Measurements from ENCODE around the gene ADD3.

The ADD3 gene

DNA sequence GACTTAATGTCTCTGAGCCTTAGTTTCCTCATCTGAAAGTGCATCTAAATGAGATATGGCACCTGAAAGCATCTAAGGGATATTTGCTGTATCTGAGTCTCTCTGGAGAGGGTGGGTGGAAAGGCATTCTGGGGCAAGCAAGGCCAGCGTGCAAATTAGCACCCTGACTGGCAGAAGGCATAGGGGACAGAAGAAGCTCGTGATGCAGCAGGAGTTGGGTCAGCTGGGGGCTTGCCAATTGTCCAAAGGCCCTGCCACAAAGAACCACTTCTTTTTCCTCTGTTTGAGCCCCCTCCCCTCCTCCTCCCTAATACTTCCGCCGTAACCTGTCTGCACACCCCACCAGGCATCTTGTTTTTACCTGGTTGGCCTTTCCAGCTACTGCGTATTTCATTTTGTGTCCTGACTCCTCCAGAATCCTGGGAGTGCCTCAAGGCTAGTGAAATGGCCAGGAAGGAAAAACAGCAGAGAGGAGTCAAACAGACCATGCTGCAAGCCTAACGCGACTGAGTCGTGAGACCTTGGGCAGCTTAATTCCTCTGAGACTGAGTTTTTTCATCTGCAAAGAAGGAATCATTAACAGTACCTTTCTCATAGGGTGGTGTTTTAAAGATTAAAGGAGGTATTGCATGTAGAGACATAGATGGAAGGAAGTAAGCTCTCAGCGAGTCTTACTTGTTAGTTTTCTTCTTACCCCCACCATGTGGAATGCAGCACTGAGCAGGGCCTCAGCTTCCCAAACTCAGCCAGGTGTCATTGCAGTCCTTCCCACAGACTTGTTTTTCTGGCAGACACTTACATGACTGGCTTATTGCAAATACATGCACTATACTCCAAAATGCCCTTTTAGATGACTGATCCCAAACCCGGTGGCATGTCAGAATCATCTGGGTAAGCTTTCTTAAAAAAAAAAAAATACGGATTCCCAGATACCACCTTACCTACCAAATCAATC, 150.5 kb downstream of the ADD3 start:
- no peak for DNase-seq

DNA sequence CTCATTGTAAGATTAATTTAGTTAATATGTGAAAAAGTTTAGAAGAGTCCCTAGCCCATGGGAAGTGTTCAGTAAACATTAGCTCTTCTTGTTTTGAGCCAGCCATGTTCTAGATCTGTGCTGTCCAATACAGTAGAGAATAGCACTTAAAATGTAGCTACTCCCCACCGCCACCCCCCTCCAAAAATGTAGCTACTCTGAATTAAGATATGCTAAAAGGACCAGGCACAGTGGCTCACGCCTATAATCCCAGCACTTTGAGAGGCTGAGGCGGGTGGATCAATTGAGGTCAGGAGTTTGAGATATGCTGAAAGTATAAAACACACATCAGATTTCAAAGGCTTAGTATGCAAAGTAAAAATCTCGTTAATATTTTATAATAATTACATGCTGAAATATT, 152.3 kb downstream of the ADD3 start:
- DNase-seq = no peak

DNA sequence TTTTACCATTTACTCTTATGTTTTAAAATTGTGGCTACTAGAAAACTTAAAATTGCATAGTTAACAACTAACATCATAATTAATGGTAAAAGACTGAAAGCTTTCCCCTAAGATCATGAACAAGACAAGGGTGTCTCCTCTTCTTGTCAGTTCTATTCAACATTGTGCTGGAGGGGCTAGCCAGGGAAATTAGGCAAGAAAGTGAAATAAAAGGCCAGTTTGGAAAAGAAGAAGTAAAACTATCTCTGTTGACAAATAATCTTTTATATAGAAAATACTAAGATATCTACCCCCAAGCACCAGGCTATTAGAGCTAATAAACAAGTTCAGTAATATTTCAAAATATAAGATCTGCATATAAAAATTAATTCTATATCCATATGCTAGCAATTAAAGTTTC, 152.7 kb downstream of the ADD3 start:
- DNase-seq = no peak

DNA sequence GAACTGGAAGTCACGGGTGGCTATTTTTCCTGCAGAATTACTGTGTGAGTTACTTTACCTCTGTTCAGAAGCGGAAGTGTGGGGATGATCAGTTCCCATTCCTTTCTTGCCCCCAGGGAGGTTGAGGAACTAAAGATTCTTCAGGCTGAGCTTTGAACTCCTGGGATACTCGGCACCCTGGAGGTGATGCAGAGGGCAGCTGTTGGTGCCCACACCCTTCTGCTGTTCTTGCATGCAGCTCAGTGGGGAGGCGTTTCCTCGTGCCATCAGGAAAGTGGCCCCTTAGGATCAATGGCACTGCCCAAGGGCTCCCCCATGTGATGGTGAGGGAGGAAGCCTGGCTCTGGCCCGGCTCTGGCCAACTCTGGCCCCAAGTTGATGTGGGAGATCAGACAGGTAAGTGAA, 155.0 kb downstream of the ADD3 start:
- DNase-seq = no peak

DNA sequence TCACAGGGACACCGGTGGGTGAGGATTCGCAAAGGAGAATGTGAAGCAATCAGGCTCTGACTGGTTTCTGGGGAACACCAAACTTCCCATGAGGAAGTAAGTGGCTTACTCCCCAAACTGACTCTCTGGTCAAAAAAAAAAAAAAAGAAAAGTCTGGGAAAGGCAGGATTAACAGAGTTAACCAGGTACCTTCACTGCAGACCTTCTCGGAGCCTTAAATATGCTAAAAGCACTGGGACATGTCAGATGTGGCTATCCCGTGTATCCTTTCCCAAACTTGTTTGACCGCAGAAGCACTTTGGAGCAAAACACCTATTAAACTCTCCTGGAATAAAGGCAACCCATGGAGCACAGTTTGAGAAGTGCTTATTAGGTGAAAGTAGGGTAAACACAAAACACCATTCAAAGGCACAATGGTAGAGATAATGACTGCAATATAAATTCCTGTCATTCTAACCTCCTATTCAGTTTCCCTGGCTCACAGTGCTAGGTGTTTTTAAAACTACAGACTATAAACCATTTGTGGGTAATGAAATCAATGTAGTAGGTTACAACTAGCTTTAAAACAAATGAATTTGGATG, 155.5 kb downstream of the ADD3 start:
- no peak for DNase-seq

DNA sequence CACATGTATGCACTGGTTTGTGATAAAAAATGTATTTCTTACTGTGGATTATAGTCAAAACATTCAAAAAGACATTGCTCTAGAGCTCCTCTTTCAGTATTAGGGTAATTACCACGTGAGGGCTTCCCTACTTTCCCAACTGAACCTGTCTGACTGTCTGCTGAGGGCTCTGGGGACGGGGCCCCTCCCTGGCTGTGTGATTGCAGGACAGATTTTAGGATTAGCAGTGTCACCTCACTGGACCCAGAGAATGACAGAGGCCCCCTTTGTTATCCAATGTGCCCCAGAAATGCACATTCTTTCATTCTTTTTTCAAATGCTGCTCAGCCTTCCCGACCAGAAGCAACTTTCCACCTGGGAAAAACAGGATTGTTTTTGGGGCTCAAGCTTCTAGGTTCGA, 156.1 kb downstream of the ADD3 start:
- DNase-seq = no peak

DNA sequence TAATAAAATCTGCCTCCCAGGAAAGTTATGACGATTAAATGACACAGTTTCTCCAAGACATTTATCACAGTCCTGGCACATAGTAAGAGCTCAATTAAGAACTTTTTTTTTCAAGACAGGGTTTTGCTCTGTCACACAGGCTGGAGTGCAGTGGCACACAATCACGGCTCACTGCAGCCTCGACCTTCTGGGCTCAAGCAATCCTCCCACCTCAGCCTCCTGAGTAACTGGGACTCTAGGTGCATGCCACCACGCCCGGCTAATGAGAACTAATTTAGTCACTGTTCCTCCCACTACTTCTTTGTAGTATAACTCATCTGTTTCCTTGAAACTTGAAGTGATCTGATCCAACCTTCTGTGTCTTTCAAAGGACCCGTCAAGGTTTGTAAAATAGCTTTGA, 157.5 kb downstream of the ADD3 start:
- no peak for DNase-seq

DNA sequence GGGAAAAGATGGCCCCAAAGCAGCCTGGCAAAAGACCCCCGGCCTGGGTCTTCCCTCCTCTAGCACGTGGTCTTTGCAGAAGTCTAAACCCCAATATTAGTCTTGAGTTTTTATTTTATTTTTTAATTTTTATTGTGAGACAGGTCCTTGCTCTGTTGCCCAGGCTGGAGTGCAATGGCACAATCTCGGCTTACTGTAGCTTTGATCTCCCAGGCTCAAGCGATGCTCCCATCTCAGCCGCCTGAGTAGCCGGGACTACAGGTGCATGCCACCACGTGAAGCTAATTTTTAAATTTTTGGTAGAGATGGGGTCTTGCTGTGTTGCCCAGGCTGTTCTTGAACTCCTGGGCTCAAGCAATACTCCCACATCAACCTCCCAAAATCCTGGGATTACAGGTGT, 159.4 kb downstream of the ADD3 start:
- no peak for DNase-seq

DNA sequence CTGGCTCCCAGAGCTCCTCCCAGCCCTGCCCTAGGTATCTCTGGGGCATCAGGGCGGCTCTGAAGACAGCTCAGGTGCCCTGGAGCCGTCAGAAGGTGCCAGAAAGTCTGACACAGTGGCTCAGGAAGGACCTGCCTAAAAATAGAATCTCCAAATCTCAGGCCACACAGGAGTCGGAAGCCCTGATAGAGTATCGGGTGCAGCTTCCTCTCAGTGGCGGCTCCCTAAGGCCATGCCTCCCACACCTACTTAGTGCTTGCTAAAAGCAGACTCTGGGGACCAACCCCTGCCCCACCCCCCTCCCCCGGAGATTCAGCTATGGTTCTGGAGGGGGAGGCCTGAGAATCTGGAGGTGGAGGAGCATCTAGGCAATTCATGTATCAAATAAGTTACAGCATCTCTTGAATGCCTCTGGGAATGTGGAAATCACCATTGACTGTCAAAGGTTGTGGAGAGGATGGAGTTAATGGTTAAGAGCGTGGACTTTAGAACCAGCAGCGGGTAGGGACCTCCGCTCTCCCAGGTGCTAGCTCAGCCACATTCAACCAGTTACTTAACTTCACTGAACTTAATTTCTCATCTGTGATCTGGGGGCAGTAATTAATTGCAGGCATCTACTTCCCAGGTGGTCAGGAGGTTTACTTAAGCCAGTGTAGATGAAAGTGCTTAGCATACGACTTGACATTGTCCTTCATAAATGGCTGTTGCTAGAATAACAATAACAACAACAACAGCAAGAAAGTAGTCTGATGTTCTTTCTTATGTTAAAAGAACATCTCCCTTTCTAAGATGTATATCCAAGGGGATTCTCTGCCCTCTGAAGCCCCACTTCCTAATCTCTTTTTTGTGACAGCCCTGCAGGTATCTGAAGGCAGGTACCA, 161.1 kb downstream of the ADD3 start:
- no peak for DNase-seq

DNA sequence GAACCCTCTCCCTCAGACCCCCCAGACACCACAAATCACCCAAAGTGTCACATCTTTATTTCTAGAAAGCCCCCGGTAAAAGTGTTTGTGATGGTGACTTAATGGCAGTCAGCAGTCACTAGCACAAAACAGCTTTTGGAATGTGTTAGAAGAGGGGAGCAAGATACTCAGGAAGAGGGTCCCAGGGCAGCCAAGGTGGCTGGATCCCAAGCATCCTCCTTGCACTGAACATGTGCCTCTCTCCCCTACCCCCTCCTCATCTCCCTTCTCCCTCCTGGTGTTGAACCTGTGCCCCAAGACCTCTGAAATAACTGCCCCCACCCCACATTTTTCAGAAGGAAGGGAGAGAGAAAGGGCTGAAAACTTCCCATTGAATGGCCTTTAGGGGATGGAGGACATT, 161.8 kb downstream of the ADD3 start:
- no peak for DNase-seq

DNA sequence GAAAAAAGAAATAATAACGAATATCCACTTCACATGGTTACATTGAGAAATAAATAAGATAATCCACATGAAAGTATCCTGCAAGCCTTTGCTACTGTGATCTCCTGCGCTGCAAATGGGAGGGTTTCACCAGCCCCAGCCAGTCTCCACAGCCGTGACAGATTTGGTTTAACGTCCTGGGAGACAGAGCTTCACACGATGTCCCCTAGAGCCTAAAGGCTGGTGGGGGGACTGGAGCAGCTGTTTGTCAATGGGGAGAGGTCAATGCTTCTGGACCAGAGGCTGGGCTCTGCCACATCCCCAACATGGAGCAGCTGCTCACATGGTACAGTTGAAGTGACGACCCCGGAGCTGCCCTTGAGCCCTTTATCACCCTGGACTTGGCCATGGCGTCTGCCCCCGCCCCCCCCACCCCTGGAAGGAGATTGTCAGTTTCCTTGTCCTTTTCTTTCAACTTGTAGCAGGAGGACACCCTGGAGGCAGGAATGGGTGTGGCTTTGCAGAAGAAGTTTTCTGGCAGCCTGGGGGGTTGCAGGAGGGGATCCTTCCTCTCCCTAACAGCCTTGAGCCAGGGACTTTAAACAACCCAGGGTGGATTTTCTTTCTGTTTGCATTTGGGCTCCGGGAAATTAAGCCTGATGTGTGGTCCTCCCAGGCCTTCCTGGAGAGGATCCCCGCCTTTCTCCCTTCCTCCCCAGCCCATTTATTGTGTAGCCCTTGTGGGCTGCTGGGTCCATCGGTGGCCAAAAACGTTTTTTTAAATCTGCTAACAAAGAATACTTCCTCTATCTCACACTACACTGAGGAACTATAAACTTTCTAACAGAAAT, 162.6 kb downstream of the ADD3 start:
- DNase-seq = no peak

DNA sequence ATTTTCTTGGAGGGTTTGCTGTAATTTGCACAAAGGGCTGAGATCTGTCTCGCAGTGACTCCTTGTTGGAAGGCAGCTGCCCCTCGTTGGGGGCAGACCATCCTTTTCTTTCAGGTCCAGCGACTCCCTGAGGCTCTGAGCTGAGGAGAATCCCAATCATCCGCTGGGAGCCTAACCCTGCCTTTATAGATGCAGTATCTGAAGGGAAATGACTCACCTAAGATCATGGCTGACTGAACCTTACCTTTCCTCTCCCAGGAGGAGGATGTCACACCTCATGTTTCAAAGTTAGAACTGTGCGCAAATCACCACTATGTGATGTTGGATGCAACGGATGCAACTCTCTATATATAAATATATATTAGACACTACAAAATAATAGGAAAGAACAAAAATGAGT, 163.2 kb downstream of the ADD3 start:
- DNase-seq = no peak

DNA sequence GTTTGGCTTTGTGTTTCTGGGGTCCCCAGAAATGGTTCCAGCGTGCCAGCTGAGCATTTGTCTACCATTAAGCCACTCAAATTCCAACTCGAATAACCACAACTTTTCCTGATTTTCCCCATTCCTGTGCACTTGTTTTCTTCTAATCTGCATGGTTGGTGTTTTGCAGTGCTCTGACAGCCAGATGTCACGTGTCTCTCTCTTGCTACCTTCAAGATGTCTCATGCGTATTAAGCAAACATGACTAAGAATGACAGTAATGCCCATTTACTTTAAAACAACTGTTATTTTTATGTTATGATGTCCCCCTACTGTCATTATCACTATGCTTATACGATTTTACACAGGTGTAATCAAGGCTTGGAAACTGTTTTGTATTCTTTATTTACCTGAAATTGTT, 164.4 kb downstream of the ADD3 start:
- DNase-seq = no peak

DNA sequence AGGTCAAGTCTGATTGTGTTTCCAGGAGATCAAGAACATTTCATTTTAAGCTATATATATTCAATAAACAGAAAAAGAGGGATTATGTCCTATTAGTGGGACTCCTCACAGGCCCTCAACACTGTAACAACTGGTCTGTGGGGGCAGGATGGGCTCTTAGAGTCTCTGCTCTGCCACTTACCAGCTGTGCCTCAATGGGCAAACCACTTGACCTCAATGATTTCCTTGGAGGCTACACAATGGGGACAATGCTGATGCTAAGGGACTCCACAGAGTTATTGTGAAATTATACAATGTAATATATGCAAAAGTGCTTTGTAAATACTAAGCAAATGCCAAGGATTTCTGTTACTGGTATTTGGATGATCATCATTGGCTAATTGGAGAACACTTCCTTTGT, 166.4 kb downstream of the ADD3 start:
- DNase-seq = no peak

DNA sequence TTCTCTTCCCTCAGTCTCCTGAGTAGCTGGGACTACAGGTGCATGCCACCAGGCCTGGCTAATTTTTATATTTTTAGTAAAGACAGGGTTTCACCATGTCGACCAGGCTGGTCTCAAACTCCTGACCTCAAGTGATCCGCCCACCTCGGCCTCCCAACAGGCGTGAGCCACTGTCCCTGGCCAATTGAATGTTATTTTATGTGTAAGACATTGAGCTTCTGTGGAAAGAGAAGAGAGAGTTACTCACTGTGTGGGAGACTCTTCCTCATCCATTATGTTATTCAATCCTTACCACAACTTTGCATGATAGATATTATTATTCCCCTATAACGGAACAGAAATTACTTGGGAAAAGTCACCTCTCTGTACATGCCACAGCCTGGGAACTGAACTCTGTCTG, 167.0 kb downstream of the ADD3 start:
- no peak for DNase-seq

DNA sequence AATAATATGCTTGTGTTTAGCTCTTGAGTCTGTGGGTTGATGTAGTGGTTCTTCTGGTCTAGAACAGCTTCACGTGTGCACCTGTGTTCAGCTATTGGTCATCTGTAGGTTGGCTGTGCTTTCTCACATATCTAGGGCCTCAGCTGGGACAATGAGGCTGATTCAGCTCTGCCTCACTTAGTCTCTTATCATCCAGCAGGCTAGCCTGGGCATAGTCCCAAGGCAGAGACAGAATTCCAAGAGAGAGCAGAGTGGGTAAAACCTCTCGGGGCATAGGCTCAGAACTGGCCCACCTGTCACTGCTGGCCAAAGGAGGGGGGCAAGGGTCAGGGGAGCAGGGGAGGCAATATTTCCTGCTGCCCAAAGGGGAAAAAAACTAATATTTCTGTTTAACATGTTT, 167.6 kb downstream of the ADD3 start:
- DNase-seq = no peak

DNA sequence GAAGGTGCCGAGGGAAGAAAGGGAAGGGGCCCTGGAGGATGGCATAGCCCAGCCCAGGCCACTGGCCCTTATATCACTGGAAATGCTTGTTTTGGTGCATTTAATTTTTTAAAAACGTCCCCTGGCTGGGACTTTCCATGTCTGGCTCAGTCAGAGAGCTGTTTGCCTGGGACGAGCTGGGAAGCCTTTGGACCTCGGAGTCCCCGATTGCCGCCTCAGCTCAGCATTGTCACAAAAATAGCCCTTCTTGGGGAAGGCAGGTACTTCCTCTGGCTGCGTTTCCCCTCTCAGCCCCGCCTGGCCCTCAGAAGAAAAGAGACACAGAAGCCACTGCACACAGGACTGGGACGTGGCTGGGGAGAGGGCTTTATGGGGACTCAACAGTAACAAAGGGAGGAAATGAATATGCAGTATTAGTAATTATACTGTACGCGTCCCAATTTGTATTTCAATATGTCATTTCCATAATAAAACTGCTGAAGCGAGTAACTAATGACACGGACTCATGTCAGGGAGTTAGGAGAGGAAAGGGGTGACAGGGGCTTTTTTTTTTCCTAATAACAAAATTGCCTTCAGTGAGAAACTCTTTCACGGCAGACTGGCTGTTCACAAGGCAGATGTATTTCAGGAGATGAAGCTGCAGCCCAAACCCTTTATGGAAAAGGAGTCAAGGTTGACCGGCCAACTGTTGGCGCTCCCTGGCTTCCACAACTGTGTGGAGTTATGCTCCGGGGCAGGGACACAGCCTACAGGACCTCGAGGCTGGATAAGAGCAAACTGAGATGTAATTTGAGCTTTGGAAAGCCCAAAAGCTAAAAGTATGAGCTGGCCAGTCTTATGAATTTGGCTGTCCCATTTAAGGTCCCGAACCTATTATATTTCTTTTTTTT, 168.6 kb downstream of the ADD3 start:
- no peak for DNase-seq

DNA sequence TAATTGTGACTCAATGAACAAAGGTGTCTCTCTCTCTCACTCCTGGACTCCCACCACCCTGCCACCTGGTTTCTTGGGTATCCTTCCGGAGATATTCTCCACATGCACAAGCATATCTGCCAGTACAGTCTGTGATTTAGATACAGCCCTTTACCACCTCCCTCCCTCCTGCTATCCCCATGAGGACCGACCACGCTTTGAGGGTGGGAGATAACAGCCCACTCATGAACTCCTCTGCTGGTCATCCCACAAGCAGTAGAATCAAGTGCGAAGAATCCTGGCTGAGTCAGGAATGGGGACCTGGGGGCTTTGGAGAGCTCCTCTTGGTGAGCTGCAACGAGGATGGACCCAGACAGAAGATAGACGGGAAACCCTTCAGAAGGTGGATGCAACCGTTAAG, 171.4 kb downstream of the ADD3 start:
- DNase-seq = no peak

DNA sequence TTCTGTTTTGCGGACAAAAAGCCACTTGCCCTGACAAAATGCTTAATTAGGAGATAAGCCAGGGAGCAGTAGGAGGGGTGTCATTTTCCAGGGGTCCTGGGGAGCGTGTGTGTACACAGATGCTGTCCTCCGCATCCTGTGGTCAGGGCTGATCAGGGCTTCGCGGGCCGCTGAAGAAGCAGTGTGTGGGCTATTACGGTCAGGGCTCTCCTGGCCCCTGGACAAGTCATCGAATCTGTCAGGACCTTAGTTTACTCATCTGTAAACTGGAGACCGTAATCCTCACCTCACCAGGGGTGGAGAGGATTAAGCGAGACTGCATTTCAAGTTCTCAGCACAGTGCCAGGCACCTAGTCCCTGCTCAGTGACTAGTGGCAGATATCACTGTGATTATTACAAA, 173.7 kb downstream of the ADD3 start:
- DNase-seq = no peak

DNA sequence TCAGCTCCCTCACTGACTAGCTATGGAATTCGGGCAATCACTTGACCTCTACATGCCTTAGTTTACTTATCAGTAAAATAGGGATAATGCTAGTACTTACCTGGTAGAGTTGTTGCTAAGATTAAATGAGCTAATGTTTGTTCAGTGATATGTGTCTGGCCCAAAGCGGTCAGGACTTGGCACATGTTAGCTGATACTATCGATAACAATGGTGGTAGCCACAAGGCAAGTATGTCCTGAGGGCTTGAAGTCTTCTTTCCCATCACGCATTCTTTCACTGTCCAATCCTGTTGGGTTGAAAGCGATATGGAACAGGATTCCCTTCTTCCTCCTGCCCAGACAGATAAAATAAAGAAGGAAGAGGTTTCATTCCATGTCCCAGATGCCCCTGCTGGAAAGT, 174.1 kb downstream of the ADD3 start:
- no peak for DNase-seq

DNA sequence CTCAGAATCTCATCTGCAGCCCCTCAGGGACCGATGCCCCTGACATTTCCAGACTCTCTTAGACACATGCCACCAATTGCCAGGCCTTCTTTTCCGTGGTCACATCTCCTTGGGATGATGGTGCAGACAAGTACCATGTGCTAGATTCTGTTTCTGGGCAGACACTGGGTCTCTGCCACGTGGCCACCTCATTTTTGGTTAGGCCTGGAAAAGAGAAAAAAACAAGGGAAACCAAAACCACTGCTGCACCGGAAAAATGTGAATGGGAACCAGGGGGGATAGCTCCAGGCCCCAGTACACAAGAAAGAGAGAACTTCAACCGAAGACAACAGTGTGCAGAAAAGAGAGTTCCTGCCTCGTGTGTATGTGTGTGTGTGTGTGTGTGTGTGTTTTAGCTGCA, 176.6 kb downstream of the ADD3 start:
- no peak for DNase-seq
